HFFc6 (cell line): Measurements from ENCODE around the gene STIM2. TPM values are rescaled to one million over a fixed set of nuclear protein-coding genes. Genes with fewer than 3 reads are reported as not detected.

ENCODE experiments used
- DNase-seq: peaks from one replicate; pipeline ENCODE4 v3.0.0-alpha.2; 2018
- H3K27ac Mint-ChIP-seq: 2 replicates; pipeline ENCODE4 v1.8.0; 2020; ENCODE audit warnings: mild to moderate bottlenecking, mixed read lengths
- H3K27me3 Mint-ChIP-seq: 2 replicates; pipeline ENCODE4 v1.8.0; 2021; ENCODE audit warnings: mild to moderate bottlenecking, moderate library complexity, mixed read lengths; ENCODE audit not compliant: insufficient read depth
- H3K36me3 Mint-ChIP-seq: 2 replicates; pipeline ENCODE4 v1.8.0; 2021; ENCODE audit warnings: low read depth, mixed read lengths
- H3K4me1 Mint-ChIP-seq: 2 replicates; pipeline ENCODE4 v1.8.0; 2020; ENCODE audit warnings: low read depth, mixed read lengths
- H3K4me3 Mint-ChIP-seq: 2 replicates; pipeline ENCODE4 v1.8.0; 2020; ENCODE audit warnings: mild to moderate bottlenecking, moderate library complexity, mixed read lengths
- H3K9me3 Mint-ChIP-seq: 2 replicates; pipeline ENCODE4 v1.8.0; 2020; ENCODE audit warnings: mild to moderate bottlenecking, mixed read lengths
- CTCF ChIP-seq: fragments of 200-600 bp; sonication (generic); IDR thresholded peaks from 2 replicates; pipeline ENCODE4 v1.5.0; 2021; ENCODE audit warnings: antibody characterized with exemption, mild to moderate bottlenecking
- total RNA-seq, 6 experiments: library from RNA; stranded (reverse); fragmentation: NEBNext Ultra II Directional; extraction: Animal tissue kit (Norgen Biotek cat#: 25700); gene quantifications; 2 replicates in 1 of 6; 3 replicates in 5 of 6; pipeline ENCODE4 v1.2.3, GENCODE V29; 2021

The STIM2 gene
- total RNA-seq, 6 experiments from 2014 or later: 13.7 to 17.1 (median 16.0) TPM

GRCh38 chr4:27057662-27058061, 197.0 kb downstream of the STIM2 start:
- peaks cover 32% of the 10 kb centered on the region for H3K27me3 Mint-ChIP-seq
- H3K4me1 Mint-ChIP-seq: no peaks in the 10 kb centered on the region
- H3K4me3 Mint-ChIP-seq: no peak overlapping the region
- no peak for DNase-seq
- no peaks in the 10 kb centered on the region for H3K9me3 Mint-ChIP-seq
- no peak overlapping the region for H3K27ac Mint-ChIP-seq
- no peak for TF ChIP-seq CTCF
- no peaks in the 10 kb centered on the region for H3K36me3 Mint-ChIP-seq

- no peaks in the 10 kb centered on the region for H3K9me3 Mint-ChIP-seq
- no peak overlapping the region for H3K27ac Mint-ChIP-seq
- H3K4me1 Mint-ChIP-seq: no peaks in the 10 kb centered on the region
- DNase-seq: no peak
- H3K27me3 Mint-ChIP-seq: peaks cover 26% of the 10 kb centered on the region
- H3K36me3 Mint-ChIP-seq: no peaks in the 10 kb centered on the region
- no peak; the same call in none of the 2 replicates for TF ChIP-seq CTCF
- no peak overlapping the region for H3K4me3 Mint-ChIP-seq
Observed at GRCh38 chr4:27058819-27059406, 198.3 kb downstream of the STIM2 start.

- no peaks in the 10 kb centered on the region for H3K4me1 Mint-ChIP-seq
- no peak overlapping the region for H3K4me3 Mint-ChIP-seq
- no peaks in the 10 kb centered on the region for H3K9me3 Mint-ChIP-seq
- TF ChIP-seq CTCF: no peak
- H3K27ac Mint-ChIP-seq: no peak overlapping the region
- no peak for DNase-seq
- peaks cover 21% of the 10 kb centered on the region for H3K27me3 Mint-ChIP-seq
- H3K36me3 Mint-ChIP-seq: no peaks in the 10 kb centered on the region
Observed at GRCh38 chr4:27059446-27059845, 198.8 kb downstream of the STIM2 start.

GRCh38 chr4:27062256-27062655, 201.6 kb downstream of the STIM2 start:
- Mint-ChIP-seq H3K27ac (no peak overlapping the region), H3K4me3 (no peak overlapping the region), H3K9me3 (no peaks in the 10 kb centered on the region), H3K4me1 (no peaks in the 10 kb centered on the region), H3K27me3 (peaks cover 17% of the 10 kb centered on the region), H3K36me3 (no peaks in the 10 kb centered on the region)
- DNase-seq: no peak
- no peak for TF ChIP-seq CTCF

- H3K4me3 Mint-ChIP-seq: no peak overlapping the region
- H3K4me1 Mint-ChIP-seq: no peaks in the 10 kb centered on the region
- no peak for DNase-seq
- no peaks in the 10 kb centered on the region; the same call in 1 of the 2 replicates for H3K9me3 Mint-ChIP-seq
- no peaks in the 10 kb centered on the region for H3K36me3 Mint-ChIP-seq
- peaks cover 10% of the 10 kb centered on the region for H3K27me3 Mint-ChIP-seq
- H3K27ac Mint-ChIP-seq: no peak overlapping the region
- TF ChIP-seq CTCF: no peak
Observed at GRCh38 chr4:27066591-27066990, 205.9 kb downstream of the STIM2 start.
